Suprapubic skin (tissue), 3 donors: ENCODE measurements around the gene TMSB15C.
"Not testable (repeated sequence)": the region's sequence is repeated elsewhere in the genome, so short reads cannot be mapped to it uniquely, and the experiment has no call there.

Experiments used
- EP300 ChIP-seq: sonication (generic); formaldehyde crosslinking; IDR thresholded peaks from one replicate; pipeline ENCODE4 v1.6.1; 2017; ENCODE audit warnings: antibody characterized with exemption
- POLR2A ChIP-seq, 2 donors: fragments of 450-650 bp; IDR thresholded peaks; one replicate each; pipeline ENCODE4 v1.6.1; 2017; ENCODE audit warnings: antibody characterized with exemption in 2 of 2, mild to moderate bottlenecking in 2 of 2, moderate library complexity in 2 of 2
- TF ChIP-seq, protein P1 (sequence below), 2 donors: fragments of 200-600 bp in 1 of 2; fragments of 450-650 bp in 1 of 2; sonication (generic) in 1 of 2; IDR thresholded peaks; one replicate each; pipeline ENCODE4 v1.5.1; 2016 to 2019; ENCODE audit warnings: antibody characterized with exemption in 2 of 2, mild to moderate bottlenecking in 1 of 2, moderate library complexity in 1 of 2

- TF ChIP-seq, protein P1, sequence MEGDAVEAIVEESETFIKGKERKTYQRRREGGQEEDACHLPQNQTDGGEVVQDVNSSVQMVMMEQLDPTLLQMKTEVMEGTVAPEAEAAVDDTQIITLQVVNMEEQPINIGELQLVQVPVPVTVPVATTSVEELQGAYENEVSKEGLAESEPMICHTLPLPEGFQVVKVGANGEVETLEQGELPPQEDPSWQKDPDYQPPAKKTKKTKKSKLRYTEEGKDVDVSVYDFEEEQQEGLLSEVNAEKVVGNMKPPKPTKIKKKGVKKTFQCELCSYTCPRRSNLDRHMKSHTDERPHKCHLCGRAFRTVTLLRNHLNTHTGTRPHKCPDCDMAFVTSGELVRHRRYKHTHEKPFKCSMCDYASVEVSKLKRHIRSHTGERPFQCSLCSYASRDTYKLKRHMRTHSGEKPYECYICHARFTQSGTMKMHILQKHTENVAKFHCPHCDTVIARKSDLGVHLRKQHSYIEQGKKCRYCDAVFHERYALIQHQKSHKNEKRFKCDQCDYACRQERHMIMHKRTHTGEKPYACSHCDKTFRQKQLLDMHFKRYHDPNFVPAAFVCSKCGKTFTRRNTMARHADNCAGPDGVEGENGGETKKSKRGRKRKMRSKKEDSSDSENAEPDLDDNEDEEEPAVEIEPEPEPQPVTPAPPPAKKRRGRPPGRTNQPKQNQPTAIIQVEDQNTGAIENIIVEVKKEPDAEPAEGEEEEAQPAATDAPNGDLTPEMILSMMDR (IDR thresholded peaks at IDR 0.05) = not testable (repeated sequence)
- not testable (repeated sequence) for TF ChIP-seq POLR2A (IDR thresholded peaks at IDR 0.05); EP300
These were observed 13.4 kb downstream of the TMSB15C start for GRCh38 chrX:104062636-104063035.
